ENCODE measurements around the gene PROZ. TPM values are rescaled to one million over a fixed set of nuclear protein-coding genes. Genes with fewer than 3 reads are reported as not detected.

The PROZ gene
- total and polyA plus RNA-seq, 2 of the 13 experiments (the other 11 are each of a cell fraction or from before 2014, with no cell fraction given): 5.6 to 22.5 TPM

DNA sequence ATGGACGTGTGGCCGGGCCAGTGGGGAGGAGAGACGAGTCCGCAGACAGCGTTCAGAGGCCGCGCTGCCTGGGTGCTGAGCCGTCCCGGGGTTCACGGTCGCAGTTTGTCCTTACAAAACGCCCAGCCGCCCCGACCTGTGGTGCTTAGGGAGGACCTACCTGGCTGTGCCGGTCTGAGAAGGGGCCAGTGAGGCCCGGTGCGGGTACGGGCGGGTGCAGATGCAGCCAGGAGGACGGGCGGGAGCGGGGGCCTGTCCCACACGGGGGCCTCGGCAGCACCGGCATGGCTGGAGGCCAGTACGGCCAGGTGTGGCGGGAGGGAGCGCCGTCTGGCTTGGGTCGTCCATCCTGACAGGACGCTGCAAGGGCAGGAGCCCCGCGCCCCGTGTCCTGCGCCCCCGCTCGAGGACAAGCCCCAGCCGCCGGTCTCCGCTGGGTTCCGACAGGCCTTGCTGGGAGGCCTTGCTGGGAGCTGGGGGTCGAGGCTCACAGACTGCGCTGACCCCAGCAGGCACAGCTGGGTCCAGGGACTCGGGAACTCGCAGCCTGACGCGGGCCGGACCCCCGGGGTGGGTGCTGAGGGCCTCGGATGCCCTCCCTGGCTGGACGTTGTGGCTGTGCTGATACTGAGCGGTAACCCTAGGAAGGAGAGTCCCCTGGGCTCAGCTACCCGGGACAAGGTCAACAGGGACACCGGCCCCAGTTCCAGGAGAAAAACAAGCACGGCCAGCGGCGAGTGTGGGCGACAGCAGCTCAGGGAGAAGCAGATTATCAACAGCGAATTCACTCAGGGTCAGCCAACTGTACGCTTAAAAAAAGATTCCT, 5.3 kb upstream of the PROZ start (continued):
- TF ChIP-seq, protein P1, sequence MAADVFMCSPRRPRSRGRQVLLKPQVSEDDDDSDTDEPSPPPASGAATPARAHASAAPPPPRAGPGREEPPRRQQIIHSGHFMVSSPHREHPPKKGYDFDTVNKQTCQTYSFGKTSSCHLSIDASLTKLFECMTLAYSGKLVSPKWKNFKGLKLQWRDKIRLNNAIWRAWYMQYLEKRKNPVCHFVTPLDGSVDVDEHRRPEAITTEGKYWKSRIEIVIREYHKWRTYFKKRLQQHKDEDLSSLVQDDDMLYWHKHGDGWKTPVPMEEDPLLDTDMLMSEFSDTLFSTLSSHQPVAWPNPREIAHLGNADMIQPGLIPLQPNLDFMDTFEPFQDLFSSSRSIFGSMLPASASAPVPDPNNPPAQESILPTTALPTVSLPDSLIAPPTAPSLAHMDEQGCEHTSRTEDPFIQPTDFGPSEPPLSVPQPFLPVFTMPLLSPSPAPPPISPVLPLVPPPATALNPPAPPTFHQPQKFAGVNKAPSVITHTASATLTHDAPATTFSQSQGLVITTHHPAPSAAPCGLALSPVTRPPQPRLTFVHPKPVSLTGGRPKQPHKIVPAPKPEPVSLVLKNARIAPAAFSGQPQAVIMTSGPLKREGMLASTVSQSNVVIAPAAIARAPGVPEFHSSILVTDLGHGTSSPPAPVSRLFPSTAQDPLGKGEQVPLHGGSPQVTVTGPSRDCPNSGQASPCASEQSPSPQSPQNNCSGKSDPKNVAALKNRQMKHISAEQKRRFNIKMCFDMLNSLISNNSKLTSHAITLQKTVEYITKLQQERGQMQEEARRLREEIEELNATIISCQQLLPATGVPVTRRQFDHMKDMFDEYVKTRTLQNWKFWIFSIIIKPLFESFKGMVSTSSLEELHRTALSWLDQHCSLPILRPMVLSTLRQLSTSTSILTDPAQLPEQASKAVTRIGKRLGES (CRISPR knock-in tag; IDR thresholded peaks at IDR 0.05; ENCODE audit: borderline replicate concordance): no peak
- TF ChIP-seq RAD21 (CRISPR knock-in tag; IDR thresholded peaks at IDR 0.05): 0 out of 2 replicates have a peak, but pooled peaks have one; percentile 16
- TF ChIP-seq TARDBP (CRISPR knock-in tag; IDR thresholded peaks at IDR 0.05): peak; percentile 48; the same call in 1 of the 2 replicates
- TF ChIP-seq, protein P2, sequence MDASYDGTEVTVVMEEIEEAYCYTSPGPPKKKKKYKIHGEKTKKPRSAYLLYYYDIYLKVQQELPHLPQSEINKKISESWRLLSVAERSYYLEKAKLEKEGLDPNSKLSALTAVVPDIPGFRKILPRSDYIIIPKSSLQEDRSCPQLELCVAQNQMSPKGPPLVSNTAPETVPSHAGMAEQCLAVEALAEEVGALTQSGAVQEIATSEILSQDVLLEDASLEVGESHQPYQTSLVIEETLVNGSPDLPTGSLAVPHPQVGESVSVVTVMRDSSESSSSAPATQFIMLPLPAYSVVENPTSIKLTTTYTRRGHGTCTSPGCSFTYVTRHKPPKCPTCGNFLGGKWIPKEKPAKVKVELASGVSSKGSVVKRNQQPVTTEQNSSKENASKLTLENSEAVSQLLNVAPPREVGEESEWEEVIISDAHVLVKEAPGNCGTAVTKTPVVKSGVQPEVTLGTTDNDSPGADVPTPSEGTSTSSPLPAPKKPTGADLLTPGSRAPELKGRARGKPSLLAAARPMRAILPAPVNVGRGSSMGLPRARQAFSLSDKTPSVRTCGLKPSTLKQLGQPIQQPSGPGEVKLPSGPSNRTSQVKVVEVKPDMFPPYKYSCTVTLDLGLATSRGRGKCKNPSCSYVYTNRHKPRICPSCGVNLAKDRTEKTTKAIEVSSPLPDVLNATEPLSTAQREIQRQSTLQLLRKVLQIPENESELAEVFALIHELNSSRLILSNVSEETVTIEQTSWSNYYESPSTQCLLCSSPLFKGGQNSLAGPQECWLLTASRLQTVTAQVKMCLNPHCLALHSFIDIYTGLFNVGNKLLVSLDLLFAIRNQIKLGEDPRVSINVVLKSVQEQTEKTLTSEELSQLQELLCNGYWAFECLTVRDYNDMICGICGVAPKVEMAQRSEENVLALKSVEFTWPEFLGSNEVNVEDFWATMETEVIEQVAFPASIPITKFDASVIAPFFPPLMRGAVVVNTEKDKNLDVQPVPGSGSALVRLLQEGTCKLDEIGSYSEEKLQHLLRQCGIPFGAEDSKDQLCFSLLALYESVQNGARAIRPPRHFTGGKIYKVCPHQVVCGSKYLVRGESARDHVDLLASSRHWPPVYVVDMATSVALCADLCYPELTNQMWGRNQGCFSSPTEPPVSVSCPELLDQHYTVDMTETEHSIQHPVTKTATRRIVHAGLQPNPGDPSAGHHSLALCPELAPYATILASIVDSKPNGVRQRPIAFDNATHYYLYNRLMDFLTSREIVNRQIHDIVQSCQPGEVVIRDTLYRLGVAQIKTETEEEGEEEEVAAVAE (CRISPR knock-in tag; IDR thresholded peaks at IDR 0.05; ENCODE audit: borderline replicate concordance): no peak
- peak; percentile 22; the same call in 1 of the 2 replicates for TF ChIP-seq DR1 (CRISPR knock-in tag; IDR thresholded peaks at IDR 0.05)
- TF ChIP-seq TP53 (CRISPR knock-in tag; conservative IDR thresholded peaks at IDR 0.05): 0 out of 2 replicates have a peak, but pooled peaks have one; percentile 13
- TF ChIP-seq ZBTB38 (CRISPR knock-in tag; IDR thresholded peaks at IDR 0.05): peak; percentile 100
- peak; percentile 67 for TF ChIP-seq PITX1 (CRISPR knock-in tag; IDR thresholded peaks at IDR 0.05)
- TF ChIP-seq MEIS2 (CRISPR knock-in tag; IDR thresholded peaks at IDR 0.05): peak; percentile 23; the same call in 1 of the 2 replicates
- TF ChIP-seq ZNF468 (CRISPR knock-in tag; IDR thresholded peaks at IDR 0.05): 0 out of 2 replicates have a peak, but pooled peaks have one; percentile 0
- TF ChIP-seq MED8 (CRISPR knock-in tag; IDR thresholded peaks at IDR 0.05; ENCODE audit: insufficient replicate concordance): peak; percentile 46
- TF ChIP-seq SRY (CRISPR knock-in tag; IDR thresholded peaks at IDR 0.05): peak; percentile 27; the same call in 1 of the 2 replicates
- no peak for TF ChIP-seq RFX3 (CRISPR knock-in tag; IDR thresholded peaks at IDR 0.05)
- TF ChIP-seq, protein P3, sequence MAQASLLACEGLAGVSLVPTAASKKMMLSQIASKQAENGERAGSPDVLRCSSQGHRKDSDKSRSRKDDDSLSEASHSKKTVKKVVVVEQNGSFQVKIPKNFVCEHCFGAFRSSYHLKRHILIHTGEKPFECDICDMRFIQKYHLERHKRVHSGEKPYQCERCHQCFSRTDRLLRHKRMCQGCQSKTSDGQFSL (CRISPR knock-in tag; IDR thresholded peaks at IDR 0.05): no peak
- TF ChIP-seq, protein P4, sequence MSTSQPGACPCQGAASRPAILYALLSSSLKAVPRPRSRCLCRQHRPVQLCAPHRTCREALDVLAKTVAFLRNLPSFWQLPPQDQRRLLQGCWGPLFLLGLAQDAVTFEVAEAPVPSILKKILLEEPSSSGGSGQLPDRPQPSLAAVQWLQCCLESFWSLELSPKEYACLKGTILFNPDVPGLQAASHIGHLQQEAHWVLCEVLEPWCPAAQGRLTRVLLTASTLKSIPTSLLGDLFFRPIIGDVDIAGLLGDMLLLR (CRISPR knock-in tag; IDR thresholded peaks at IDR 0.05): 0 out of 2 replicates have a peak, but pooled peaks have one; percentile 46
- peak; percentile 20; the same call in 1 of the 2 replicates for TF ChIP-seq MEF2D (CRISPR knock-in tag; IDR thresholded peaks at IDR 0.05)
- TF ChIP-seq ZSCAN21 (CRISPR knock-in tag; IDR thresholded peaks at IDR 0.05; ENCODE audit: borderline replicate concordance): peak; percentile 76; the same call in 1 of the 2 replicates
- TF ChIP-seq, protein P5, sequence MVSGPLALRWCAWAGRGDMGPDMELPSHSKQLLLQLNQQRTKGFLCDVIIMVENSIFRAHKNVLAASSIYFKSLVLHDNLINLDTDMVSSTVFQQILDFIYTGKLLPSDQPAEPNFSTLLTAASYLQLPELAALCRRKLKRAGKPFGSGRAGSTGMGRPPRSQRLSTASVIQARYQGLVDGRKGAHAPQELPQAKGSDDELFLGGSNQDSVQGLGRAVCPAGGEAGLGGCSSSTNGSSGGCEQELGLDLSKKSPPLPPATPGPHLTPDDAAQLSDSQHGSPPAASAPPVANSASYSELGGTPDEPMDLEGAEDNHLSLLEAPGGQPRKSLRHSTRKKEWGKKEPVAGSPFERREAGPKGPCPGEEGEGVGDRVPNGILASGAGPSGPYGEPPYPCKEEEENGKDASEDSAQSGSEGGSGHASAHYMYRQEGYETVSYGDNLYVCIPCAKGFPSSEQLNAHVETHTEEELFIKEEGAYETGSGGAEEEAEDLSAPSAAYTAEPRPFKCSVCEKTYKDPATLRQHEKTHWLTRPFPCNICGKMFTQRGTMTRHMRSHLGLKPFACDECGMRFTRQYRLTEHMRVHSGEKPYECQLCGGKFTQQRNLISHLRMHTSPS (CRISPR knock-in tag; IDR thresholded peaks at IDR 0.05; ENCODE audit: low read depth): no peak; the same call in 1 of the 2 replicates

All from HepG2 (cell line).